H1 (cell line): ENCODE measurements around the gene PLA2G4A. TPM values are rescaled to one million over a fixed set of nuclear protein-coding genes. Genes with fewer than 3 reads are reported as not detected.

ENCODE experiments used
- CHD7 ChIP-seq: fragments of 300-600 bp; sonication (generic); IDR thresholded peaks from 2 replicates; pipeline ENCODE4 v1.7.1; 2012; ENCODE audit warnings: low read length, moderate library complexity, mild to moderate bottlenecking, inconsistent platforms; ENCODE audit not compliant: insufficient replicate concordance
- FOSL1 ChIP-seq: IDR thresholded peaks from 2 replicates; pipeline ENCODE4 v1.6.1; 2011; ENCODE audit warnings: mild to moderate bottlenecking, low read depth, low read length, moderate library complexity; ENCODE audit not compliant: insufficient read depth
- JUN ChIP-seq: IDR thresholded peaks from 2 replicates; pipeline ENCODE4 v1.6.1; 2011; ENCODE audit warnings: low read depth, mild to moderate bottlenecking, improper control_type of control experiment, low read length
- KDM4A ChIP-seq: IDR thresholded peaks from one replicate; pipeline ENCODE4 v1.7.1; 2012; ENCODE audit warnings: low read depth, mild to moderate bottlenecking, moderate library complexity, low read length, inconsistent platforms; ENCODE audit not compliant: severe bottlenecking
- MAFK ChIP-seq: IDR thresholded peaks from 2 replicates; pipeline ENCODE4 v1.6.1; 2012; ENCODE audit warnings: low read depth, mild to moderate bottlenecking, improper control_type of control experiment, low read length
- RXRA ChIP-seq: IDR thresholded peaks from 2 replicates; pipeline ENCODE4 v1.6.1; 2011; ENCODE audit warnings: low read depth, mild to moderate bottlenecking, low read length, moderate library complexity; ENCODE audit not compliant: insufficient read depth
- SAP30 ChIP-seq: fragments of 300-600 bp; sonication (generic); IDR thresholded peaks from 2 replicates; pipeline ENCODE4 v1.7.1; 2012; ENCODE audit warnings: low read length, moderate library complexity, mild to moderate bottlenecking, inconsistent platforms; ENCODE audit not compliant: insufficient read depth, insufficient replicate concordance
- SIRT6 ChIP-seq: IDR thresholded peaks from one replicate; pipeline ENCODE4 v1.7.1; 2012; ENCODE audit warnings: low read length, inconsistent platforms
- SIX5 ChIP-seq: IDR thresholded peaks from 2 replicates; pipeline ENCODE4 v1.6.1; 2011; ENCODE audit warnings: mild to moderate bottlenecking, low read depth, low read length
- SP4 ChIP-seq: IDR thresholded peaks from 2 replicates; pipeline ENCODE4 v1.6.1; 2012; ENCODE audit warnings: low read length, inconsistent platforms
- TBP ChIP-seq: IDR thresholded peaks from 2 replicates; pipeline ENCODE4 v1.6.1; 2011; ENCODE audit warnings: low read depth, low read length, improper control_type of control experiment
- polyA plus RNA-seq, 7 experiments: library from polyadenylated mRNA; depleted of rRNA in 3 of 7; stranded (reverse) in 5 of 7; unstranded in 2 of 7; fragments of >200 nt in 5 of 7; fragments of 200-250 nt in 2 of 7; gene quantifications; 1 replicate in 5 of 7; 2 replicates in 1 of 7; 4 replicates in 1 of 7; pipeline versions ENCODE4 v1.2.1 to v1.2.3, GENCODE V29; 2011 to 2013; ENCODE audit warnings: missing spikeins in 2 of 7, mixed read lengths in 2 of 7
- total RNA-seq: library from RNA; stranded (reverse); fragmentation: NEBNext Ultra II Directional; extraction: Animal tissue kit (Norgen Biotek cat#: 25700); gene quantifications from 2 replicates; pipeline ENCODE4 v1.2.1, GENCODE V29; 2021

PLA2G4A gene
- total and polyA plus RNA-seq, 2 of the 8 experiments (the other 6 are each of a cell fraction or from before 2014, with no cell fraction given): 0.63 to 1.4 TPM

DNA sequence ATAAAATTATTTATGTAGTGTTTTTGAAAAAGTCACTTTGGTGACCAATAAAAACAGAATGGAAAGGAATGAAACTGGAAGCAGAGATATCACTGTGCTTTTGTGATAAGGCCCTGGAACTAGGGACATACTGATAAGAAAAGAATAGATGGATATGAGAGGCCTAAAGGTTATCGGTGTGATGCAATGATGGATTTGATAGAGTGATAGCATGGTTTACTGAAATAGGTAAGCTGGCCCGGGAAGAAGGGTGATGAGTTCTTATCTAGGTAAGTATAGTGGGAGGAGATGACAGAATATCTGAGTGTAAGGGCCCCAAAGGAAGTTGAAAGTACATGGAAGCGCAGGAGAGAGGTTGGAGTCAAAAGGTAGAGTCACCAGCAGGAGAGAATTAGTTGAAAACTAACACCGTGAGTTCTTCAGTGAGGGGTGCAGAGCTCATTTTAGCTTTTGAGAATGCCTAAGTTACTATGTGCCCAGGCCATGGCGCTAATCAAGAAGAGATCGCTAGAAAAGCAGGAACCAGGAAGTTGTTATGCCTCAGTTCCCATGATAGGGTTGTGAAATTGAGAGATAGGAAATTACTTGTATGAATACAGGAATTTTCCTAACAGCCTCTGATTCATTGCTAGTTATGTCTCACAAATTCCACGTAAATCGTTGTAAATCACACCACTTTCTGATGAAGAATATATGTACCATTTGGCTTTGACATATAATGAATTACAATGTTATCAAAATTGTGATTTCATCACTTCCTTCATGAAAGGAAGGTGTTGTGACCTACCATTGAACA lies 115.3 kb downstream of the PLA2G4A start (continued):
- TF ChIP-seq CHD7 (no peak), SP4 (no peak), MAFK (no peak), RXRA (no peak), KDM4A (no peak), FOSL1 (no peak), SIRT6 (no peak), TBP (no peak), SIX5 (no peak), JUN (no peak), SAP30 (no peak)
